Tibial nerve (tissue), 3 donors: ENCODE results near the gene PI4K2B.

Experiments used
- CTCF ChIP-seq, 5 experiments: fragments of 200-600 bp in 3 of 5; fragments of 450-650 bp in 2 of 5; sonication (generic) in 3 of 5; IDR thresholded peaks; one replicate each; pipeline ENCODE4 v1.5.1; 2016 to 2019; ENCODE audit warnings: antibody characterized with exemption in 5 of 5, mild to moderate bottlenecking in 3 of 5, moderate library complexity in 2 of 5
- POLR2A ChIP-seq, 2 donors: fragments of 450-650 bp; IDR thresholded peaks; one replicate each; pipeline ENCODE4 v1.6.1; 2017; ENCODE audit warnings: antibody characterized with exemption in 2 of 2, mild to moderate bottlenecking in 2 of 2, moderate library complexity in 2 of 2

- TF ChIP-seq POLR2A (IDR thresholded peaks at IDR 0.05): no peak
- no peak for TF ChIP-seq CTCF (IDR thresholded peaks at IDR 0.05)
Measured at GRCh38 chr4:25252230-25253070, 18.6 kb downstream of the PI4K2B start.
